Measurements from ENCODE around the gene DCDC2C. TPM values are rescaled to one million over a fixed set of nuclear protein-coding genes. Genes with fewer than 3 reads are reported as not detected.

DCDC2C gene
- total RNA-seq, 4 donors from 2014 or later: not detected

DNA sequence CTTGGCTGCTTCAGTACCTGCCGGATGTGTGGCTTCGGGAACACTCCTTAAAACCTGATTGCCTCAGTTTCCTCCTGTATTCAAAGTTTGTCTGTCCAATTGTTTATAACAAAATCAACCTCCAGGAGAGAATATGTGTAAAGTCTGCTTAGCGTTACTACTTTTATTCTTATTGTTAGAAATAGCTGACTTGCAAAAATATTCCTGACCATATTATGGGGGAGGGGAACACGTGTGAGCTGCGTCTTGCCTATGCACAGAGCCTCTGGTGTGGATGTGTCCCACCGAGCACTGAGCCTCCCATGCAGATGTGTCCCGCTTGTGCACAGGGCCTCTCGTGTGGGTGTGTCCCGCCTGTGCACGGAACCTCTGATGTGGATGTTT, 82.5 kb downstream of the DCDC2C start:
- Histone ChIP-seq H3K4me3 (no peak overlapping the region), H3K36me3 (no peaks in the 10 kb centered on the region), H3K4me1 (no peaks in the 10 kb centered on the region), H3K27ac (no peak overlapping the region), H3K9me3 (no peaks in the 10 kb centered on the region), H3K27me3 (no peaks in the 10 kb centered on the region)
- DNase-seq: no peak
- TF ChIP-seq, protein P1, sequence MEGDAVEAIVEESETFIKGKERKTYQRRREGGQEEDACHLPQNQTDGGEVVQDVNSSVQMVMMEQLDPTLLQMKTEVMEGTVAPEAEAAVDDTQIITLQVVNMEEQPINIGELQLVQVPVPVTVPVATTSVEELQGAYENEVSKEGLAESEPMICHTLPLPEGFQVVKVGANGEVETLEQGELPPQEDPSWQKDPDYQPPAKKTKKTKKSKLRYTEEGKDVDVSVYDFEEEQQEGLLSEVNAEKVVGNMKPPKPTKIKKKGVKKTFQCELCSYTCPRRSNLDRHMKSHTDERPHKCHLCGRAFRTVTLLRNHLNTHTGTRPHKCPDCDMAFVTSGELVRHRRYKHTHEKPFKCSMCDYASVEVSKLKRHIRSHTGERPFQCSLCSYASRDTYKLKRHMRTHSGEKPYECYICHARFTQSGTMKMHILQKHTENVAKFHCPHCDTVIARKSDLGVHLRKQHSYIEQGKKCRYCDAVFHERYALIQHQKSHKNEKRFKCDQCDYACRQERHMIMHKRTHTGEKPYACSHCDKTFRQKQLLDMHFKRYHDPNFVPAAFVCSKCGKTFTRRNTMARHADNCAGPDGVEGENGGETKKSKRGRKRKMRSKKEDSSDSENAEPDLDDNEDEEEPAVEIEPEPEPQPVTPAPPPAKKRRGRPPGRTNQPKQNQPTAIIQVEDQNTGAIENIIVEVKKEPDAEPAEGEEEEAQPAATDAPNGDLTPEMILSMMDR (IDR thresholded peaks at IDR 0.05): no peak
- TF ChIP-seq POLR2A (IDR thresholded peaks at IDR 0.05): no peak

DNA sequence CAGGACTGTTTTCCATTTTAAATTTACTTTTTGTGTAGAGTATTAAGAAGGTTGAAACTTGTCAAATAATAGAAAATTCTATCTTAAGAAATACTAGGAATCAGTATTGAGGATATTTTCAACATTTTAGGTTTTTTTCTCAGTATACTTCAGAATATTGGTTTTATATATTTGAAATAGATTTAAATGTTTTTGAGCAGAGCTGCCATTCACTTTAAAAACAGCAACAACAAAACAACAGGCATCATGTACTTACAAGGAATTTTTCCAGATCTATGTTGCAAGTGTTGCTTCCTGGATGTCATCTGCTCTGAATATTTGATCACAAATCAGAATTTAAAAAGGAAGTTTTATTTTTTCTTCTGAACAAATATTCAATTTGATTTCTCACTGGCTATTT, 84.4 kb downstream of the DCDC2C start:
- Histone ChIP-seq H3K9me3 (no peaks in the 10 kb centered on the region), H3K27ac (no peak overlapping the region), H3K4me3 (no peak overlapping the region), H3K4me1 (no peaks in the 10 kb centered on the region), H3K27me3 (no peaks in the 10 kb centered on the region), H3K36me3 (no peaks in the 10 kb centered on the region)
- TF ChIP-seq, protein P1 (IDR thresholded peaks at IDR 0.05): no peak
- DNase-seq: no peak

DNA sequence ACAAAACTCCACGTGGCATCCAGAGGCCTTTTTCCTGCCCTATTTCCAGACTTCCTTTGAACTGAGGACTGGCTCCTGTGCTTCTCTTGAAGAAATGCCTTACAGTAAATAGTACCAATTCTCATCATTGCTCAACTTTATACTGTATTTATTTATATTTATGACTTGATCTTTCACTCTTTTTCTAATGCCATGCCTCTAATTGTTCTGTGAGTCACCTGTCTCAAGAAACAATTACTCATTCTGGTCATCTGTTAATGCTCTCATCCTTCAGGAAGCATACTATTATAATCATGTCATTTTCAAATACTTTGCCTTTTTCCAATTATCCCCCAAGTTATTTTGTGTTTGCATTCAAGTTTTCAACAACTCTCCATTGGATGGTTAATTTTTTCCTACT, 85.9 kb downstream of the DCDC2C start:
- no peaks in the 10 kb centered on the region for H3K36me3 ChIP-seq
- no peaks in the 10 kb centered on the region for H3K9me3 ChIP-seq
- no peak overlapping the region for H3K27ac ChIP-seq
- H3K4me3 ChIP-seq: no peak overlapping the region
- H3K27me3 ChIP-seq: no peaks in the 10 kb centered on the region
- DNase-seq: no peak
- TF ChIP-seq POLR2A (IDR thresholded peaks at IDR 0.05): no peak
- TF ChIP-seq, protein P1 (IDR thresholded peaks at IDR 0.05): no peak
- no peaks in the 10 kb centered on the region for H3K4me1 ChIP-seq

DNA sequence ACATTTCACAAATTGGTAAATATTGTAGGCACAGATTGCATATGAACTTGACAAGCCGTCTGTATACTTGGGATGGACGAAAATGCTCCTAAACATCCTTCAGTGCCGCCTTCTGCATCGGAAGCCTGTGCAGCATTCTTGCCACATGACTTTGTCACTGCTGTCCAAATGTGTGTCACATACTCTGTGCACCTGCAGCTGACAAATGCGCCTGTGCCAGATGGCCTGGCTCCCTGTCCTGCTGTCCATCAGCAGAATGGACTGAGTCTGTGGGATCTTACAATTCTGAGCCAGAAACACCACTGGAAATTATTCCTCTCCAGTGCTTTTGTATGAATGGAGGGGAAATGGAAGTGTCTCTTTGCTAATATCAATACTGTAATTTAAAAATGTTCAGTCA, 89.9 kb downstream of the DCDC2C start:
- no peaks in the 10 kb centered on the region for H3K4me1 ChIP-seq
- H3K27me3 ChIP-seq: no peaks in the 10 kb centered on the region
- no peak for DNase-seq
- TF ChIP-seq, protein P1 (IDR thresholded peaks at IDR 0.05): no peak
- no peak for TF ChIP-seq POLR2A (IDR thresholded peaks at IDR 0.05)
- no peak overlapping the region for H3K27ac ChIP-seq
- H3K36me3 ChIP-seq: no peaks in the 10 kb centered on the region
- H3K4me3 ChIP-seq: no peak overlapping the region
- no peaks in the 10 kb centered on the region for H3K9me3 ChIP-seq

DNA sequence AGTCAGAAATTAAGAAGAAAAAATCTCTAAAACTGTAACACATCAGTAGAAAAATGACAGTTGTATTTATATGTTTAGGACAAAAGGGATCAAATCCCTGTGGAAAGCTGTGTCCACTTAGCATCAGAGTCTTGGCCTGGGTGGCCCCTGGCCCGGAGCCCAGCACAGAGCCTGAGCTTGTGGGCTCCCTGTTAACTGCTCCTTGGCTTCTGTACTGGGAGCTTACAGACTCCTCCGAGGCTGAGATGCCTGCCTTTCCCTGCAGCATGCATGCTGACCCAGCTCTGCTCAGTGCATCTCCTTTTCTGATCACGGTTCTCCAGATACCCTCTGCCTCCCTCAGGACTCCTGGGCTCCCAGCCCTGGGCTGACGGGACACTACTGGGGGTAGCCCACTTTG, 98.1 kb downstream of the DCDC2C start:
- TF ChIP-seq POLR2A (IDR thresholded peaks at IDR 0.05): no peak
- TF ChIP-seq, protein P1 (IDR thresholded peaks at IDR 0.05): no peak

More for the DNA sequence above, 98.1 kb downstream of the DCDC2C start:
- no peaks in the 10 kb centered on the region for H3K36me3 ChIP-seq
- H3K9me3 ChIP-seq: no peaks in the 10 kb centered on the region
- H3K27me3 ChIP-seq: no peaks in the 10 kb centered on the region
- H3K27ac ChIP-seq: no peak overlapping the region
- no peaks in the 10 kb centered on the region for H3K4me1 ChIP-seq
- no peak overlapping the region for H3K4me3 ChIP-seq
- DNase-seq: no peak
